A673 (cell line): Measurements from ENCODE around the gene VPS29. TPM values are rescaled to one million over a fixed set of nuclear protein-coding genes. Genes with fewer than 3 reads are reported as not detected.

ENCODE experiments used
- BruUV-seq: library from RNA; stranded (reverse); fragments of 400-500 nt; replicated peaks from 2 replicates; lab custom pipeline; 2021; lab: Mats Ljungman, UMichigan
- CTCF ChIA-PET: fragments of 300-600 bp; sonication (Branson Sonifier 250); formaldehyde crosslinking; loops from one replicate; lab custom pipeline; 2022; ENCODE audit warnings: antibody characterized with exemption; lab: Charles Lee
- POLR2A ChIA-PET: fragments of 300-600 bp; sonication (Branson Sonifier 250); formaldehyde crosslinking; loops from one replicate; lab custom pipeline; 2022; ENCODE audit warnings: antibody characterized with exemption; ENCODE audit not compliant: low non-redundant PET; lab: Charles Lee
- DNase-seq: peaks from one replicate; pipeline ENCODE4 v3.0.0-alpha.2; 2015; ENCODE audit warnings: low spot score
- H3K27ac ChIP-seq: fragments of 200-600 bp; sonication (generic); 2 replicates; pipeline ENCODE4 v1.5.1; 2016; ENCODE audit warnings: mixed run types, low read depth, mild to moderate bottlenecking, mixed read lengths, antibody characterized with exemption, low read length; ENCODE audit not compliant: poor library complexity, severe bottlenecking
- H3K27me3 ChIP-seq: fragments of 200-600 bp; sonication (generic); replicated peaks from 2 replicates; pipeline ENCODE4 v1.6.1; 2017; ENCODE audit warnings: mixed run types, low read depth, mild to moderate bottlenecking, mixed read lengths, antibody characterized with exemption, low read length; ENCODE audit not compliant: insufficient read depth, poor library complexity
- H3K36me3 ChIP-seq: fragments of 200-600 bp; sonication (generic); 2 replicates; pipeline ENCODE4 v1.6.1; 2016; ENCODE audit warnings: mixed run types, mild to moderate bottlenecking, mixed read lengths, antibody characterized with exemption, low read length; ENCODE audit not compliant: insufficient read depth, poor library complexity, severe bottlenecking
- H3K4me1 ChIP-seq: fragments of 200-600 bp; sonication (generic); 2 replicates; pipeline ENCODE4 v1.6.1; 2017; ENCODE audit warnings: mixed run types, mild to moderate bottlenecking, mixed read lengths, antibody characterized with exemption, low read length; ENCODE audit not compliant: insufficient read depth, poor library complexity, severe bottlenecking
- H3K4me3 ChIP-seq: fragments of 200-600 bp; sonication (generic); 2 replicates; pipeline ENCODE4 v1.5.1; 2016; ENCODE audit warnings: low read depth, mixed run types, mild to moderate bottlenecking, mixed read lengths, low read length; ENCODE audit not compliant: poor library complexity, severe bottlenecking
- H3K9me3 ChIP-seq: fragments of 200-600 bp; sonication (generic); 2 replicates; pipeline ENCODE4 v1.6.1; 2016; ENCODE audit warnings: mixed run types, low read depth, mild to moderate bottlenecking, mixed read lengths, antibody characterized with exemption, low read length; ENCODE audit not compliant: poor library complexity, severe bottlenecking
- EZH2 ChIP-seq: fragments of 200-600 bp; sonication (generic); IDR thresholded peaks from 2 replicates; pipeline ENCODE4 v1.6.1; 2017; ENCODE audit warnings: borderline replicate concordance, low read depth, mild to moderate bottlenecking, mixed read lengths, antibody characterized with exemption, low read length; ENCODE audit not compliant: poor library complexity, severe bottlenecking
- intact Hi-C: fragments of 100-400 bp; cut with micrococcal nuclease; formaldehyde crosslinking; loops from one replicate; pipeline ENCODE4 v1.10.0; 2022; ENCODE audit not compliant: unreplicated experiment
- total RNA-seq: library from RNA; stranded (reverse); gene quantifications from 2 replicates; pipeline ENCODE4 v1.2.3, GENCODE V29; 2021
- TF ChIP-seq, protein P1 (sequence below): fragments of 300-800, 200-600 bp; sonication (generic); conservative IDR thresholded peaks from 2 replicates; pipeline ENCODE4 v1.5.1; 2017; ENCODE audit warnings: low read depth, mild to moderate bottlenecking, antibody characterized with exemption, low read length, moderate library complexity, mixed read lengths

VPS29 gene
- total RNA-seq, 1 experiment from 2014 or later, result 147 TPM

DNA sequence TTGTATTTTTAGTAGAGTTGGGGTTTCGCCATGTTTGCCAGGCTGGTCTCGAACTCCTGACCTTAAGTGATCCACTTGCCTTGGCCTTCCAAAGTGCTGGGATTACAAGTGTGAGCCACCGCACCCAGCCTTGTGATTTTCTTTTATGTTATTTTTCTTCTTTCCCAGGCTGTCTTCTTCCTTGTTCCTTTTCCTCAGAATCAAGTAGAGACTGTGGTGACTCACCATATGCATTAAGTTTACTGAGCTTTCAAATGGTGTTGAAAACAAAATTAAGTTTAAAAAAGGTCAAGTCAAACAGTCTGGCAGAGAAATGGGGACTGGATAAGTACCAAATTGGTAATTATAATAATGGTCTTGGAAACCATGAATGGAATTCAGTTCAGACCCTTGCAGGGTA lies 57.5 kb downstream of the VPS29 start:
- CTCF ChIA-PET, result interaction anchor here (0.7 kb wide), 1 partner anchor 13 kb away, joined by 3 read pairs; no protein-coding TSS in a partner anchor
- Histone ChIP-seq H3K36me3 (peaks cover 38% of the 10 kb centered on the region), H3K27ac (no peak overlapping the region), H3K4me3 (no peak overlapping the region), H3K4me1 (no peaks in the 10 kb centered on the region), H3K9me3 (no peaks in the 10 kb centered on the region), H3K27me3 (no peaks in the 10 kb centered on the region)
- no peak for DNase-seq
- intact Hi-C loops, result no loop called here
- BruUV-seq, result no TSS peak
- no peak for TF ChIP-seq EZH2
- TF ChIP-seq, protein P1, sequence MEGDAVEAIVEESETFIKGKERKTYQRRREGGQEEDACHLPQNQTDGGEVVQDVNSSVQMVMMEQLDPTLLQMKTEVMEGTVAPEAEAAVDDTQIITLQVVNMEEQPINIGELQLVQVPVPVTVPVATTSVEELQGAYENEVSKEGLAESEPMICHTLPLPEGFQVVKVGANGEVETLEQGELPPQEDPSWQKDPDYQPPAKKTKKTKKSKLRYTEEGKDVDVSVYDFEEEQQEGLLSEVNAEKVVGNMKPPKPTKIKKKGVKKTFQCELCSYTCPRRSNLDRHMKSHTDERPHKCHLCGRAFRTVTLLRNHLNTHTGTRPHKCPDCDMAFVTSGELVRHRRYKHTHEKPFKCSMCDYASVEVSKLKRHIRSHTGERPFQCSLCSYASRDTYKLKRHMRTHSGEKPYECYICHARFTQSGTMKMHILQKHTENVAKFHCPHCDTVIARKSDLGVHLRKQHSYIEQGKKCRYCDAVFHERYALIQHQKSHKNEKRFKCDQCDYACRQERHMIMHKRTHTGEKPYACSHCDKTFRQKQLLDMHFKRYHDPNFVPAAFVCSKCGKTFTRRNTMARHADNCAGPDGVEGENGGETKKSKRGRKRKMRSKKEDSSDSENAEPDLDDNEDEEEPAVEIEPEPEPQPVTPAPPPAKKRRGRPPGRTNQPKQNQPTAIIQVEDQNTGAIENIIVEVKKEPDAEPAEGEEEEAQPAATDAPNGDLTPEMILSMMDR, result no peak
- POLR2A ChIA-PET, result no interaction called here

Other genes starting within 250 kb of the VPS29 start
- 296 and 333 TPM in 2 replicates for gene ATP2A2, start 220.9 kb downstream of the VPS29 start, total RNA-seq
- gene ANAPC7, start 98.4 kb downstream of the VPS29 start, total RNA-seq, result 141 and 144 TPM in 2 replicates
- 234 and 235 TPM in 2 replicates for gene ARPC3, start 51.8 kb downstream of the VPS29 start, total RNA-seq
- 51.4 and 52.7 TPM in 2 replicates for gene GPN3, start 33.9 kb downstream of the VPS29 start, total RNA-seq
- 14.0 and 17.5 TPM in 2 replicates for gene FAM216A, start 33.3 kb downstream of the VPS29 start, total RNA-seq
- gene RAD9B, start 220 bp upstream of the VPS29 start, total RNA-seq, result 0.28 TPM in 1 of 2 replicates, not detected in the other
- 27.5 and 30.9 TPM in 2 replicates for gene PPTC7, start 81.2 kb upstream of the VPS29 start, total RNA-seq
- gene TCTN1, start 112.0 kb upstream of the VPS29 start, total RNA-seq, result 38.8 TPM in 2 replicates
- gene HVCN1, start 187.0 kb upstream of the VPS29 start, total RNA-seq, result 1.0 and 1.1 TPM in 2 replicates
- gene PPP1CC, start 240.8 kb upstream of the VPS29 start, total RNA-seq, result 268 and 274 TPM in 2 replicates